HG02938 (cell line): ENCODE measurements around the gene MBTPS1.

Source experiments
- ATAC-seq: cut with Tn5 transposase; IDR thresholded peaks from one replicate; pipeline ENCODE4 v1.9.1; 2021; ENCODE audit warnings: mild to moderate bottlenecking, moderate library complexity; ENCODE audit not compliant: unreplicated experiment

Gene MBTPS1

GRCh38 chr16:84014570-84015327 lies 102.0 kb downstream of the MBTPS1 start:
- no peak for ATAC-seq

DNA sequence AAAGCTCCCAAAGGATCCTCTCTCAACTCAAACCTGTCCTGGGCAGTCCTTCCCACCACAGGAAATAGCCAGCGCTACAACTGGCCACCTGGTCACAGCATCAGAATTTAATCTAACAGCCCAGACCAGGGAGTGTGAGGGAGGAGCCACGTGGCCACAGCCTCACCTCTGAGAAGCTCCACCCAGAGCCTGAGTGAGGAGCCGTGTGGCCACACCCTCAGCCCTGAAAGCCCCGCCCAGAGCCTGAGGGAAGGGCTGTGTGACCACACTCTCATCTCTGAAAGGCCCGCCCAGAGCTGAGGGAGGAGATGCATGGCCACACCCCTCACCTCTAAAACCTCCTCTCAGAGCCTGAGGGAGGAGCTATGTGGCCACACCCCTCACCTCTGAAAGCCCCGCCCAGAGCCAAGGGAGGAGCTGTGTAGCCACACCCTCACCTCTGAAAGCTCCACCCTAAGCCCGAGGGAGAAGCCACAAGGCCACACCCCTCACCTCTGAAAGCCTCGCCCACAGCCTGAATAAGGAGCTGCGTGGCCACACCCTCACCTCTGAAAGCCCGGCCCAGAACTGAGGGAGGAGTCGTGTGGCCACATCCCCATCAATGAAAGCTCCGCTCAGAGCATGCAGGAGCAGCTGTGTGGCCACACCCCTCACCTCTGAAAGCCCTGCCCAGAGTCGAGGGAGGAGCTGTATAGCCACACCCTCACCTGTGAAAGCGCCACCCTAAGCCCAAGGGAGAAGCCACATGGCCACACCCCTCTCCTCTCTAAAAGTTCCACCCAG lies 102.8 kb downstream of the MBTPS1 start:
- ATAC-seq: peak; percentile 77

- no peak for ATAC-seq
These were observed 107.5 kb downstream of the MBTPS1 start for GRCh38 chr16:84009282-84009681.

DNA sequence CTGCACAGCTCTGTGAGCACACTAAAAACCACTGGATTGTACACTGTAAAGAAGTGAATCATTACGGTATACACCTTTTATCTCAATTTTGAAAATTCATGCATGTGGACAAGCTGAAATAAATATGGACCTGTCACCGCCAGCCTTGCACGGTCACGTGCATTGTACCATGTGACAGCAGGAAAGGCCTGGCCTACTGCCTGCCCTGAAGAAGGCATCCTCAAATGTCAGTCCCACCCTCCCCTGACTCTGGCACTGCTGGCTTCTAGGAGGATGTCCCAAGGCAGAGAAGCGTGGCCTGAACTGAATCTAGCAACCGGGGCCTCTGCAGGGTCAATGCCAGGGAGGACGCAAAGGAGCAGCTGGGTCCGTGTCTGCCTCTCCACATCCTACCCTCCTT lies 108.8 kb downstream of the MBTPS1 start:
- no peak for ATAC-seq

GRCh38 chr16:84007520-84007919 lies 109.2 kb downstream of the MBTPS1 start:
- no peak for ATAC-seq

- no peak for ATAC-seq
These were observed 111.4 kb downstream of the MBTPS1 start for GRCh38 chr16:84005391-84005790.

- ATAC-seq: no peak
These were observed 112.3 kb downstream of the MBTPS1 start for GRCh38 chr16:84004442-84004841.
